HFFc6 (cell line): ENCODE results near the gene NHEJ1. TPM values are rescaled to one million over a fixed set of nuclear protein-coding genes. Genes with fewer than 3 reads are reported as not detected.

ENCODE experiments used
- DNase-seq: peaks from one replicate; pipeline ENCODE4 v3.0.0-alpha.2; 2018
- H3K27ac Mint-ChIP-seq: 2 replicates; pipeline ENCODE4 v1.8.0; 2020; ENCODE audit warnings: mild to moderate bottlenecking, mixed read lengths
- H3K27me3 Mint-ChIP-seq: 2 replicates; pipeline ENCODE4 v1.8.0; 2021; ENCODE audit warnings: mild to moderate bottlenecking, moderate library complexity, mixed read lengths; ENCODE audit not compliant: insufficient read depth
- H3K36me3 Mint-ChIP-seq: 2 replicates; pipeline ENCODE4 v1.8.0; 2021; ENCODE audit warnings: low read depth, mixed read lengths
- H3K4me1 Mint-ChIP-seq: 2 replicates; pipeline ENCODE4 v1.8.0; 2020; ENCODE audit warnings: low read depth, mixed read lengths
- H3K4me3 Mint-ChIP-seq: 2 replicates; pipeline ENCODE4 v1.8.0; 2020; ENCODE audit warnings: mild to moderate bottlenecking, moderate library complexity, mixed read lengths
- H3K9me3 Mint-ChIP-seq: 2 replicates; pipeline ENCODE4 v1.8.0; 2020; ENCODE audit warnings: mild to moderate bottlenecking, mixed read lengths
- CTCF ChIP-seq: fragments of 200-600 bp; sonication (generic); IDR thresholded peaks from 2 replicates; pipeline ENCODE4 v1.5.0; 2021; ENCODE audit warnings: antibody characterized with exemption, mild to moderate bottlenecking
- total RNA-seq, 6 experiments: library from RNA; stranded (reverse); fragmentation: NEBNext Ultra II Directional; extraction: Animal tissue kit (Norgen Biotek cat#: 25700); gene quantifications; 2 replicates in 1 of 6; 3 replicates in 5 of 6; pipeline ENCODE4 v1.2.3, GENCODE V29; 2021

Gene NHEJ1
- total RNA-seq, 6 experiments from 2014 or later = 12.0 to 16.6 (median 14.1) TPM

GRCh38 chr2:219158025-219158424 is 2.6 kb downstream of the NHEJ1 start:
- peak overlapping the region; percentile 29; the same call in 1 of the 2 replicates for H3K27ac Mint-ChIP-seq
- no peak for TF ChIP-seq CTCF
- no peaks in the 10 kb centered on the region; the same call in none of the 2 replicates for H3K27me3 Mint-ChIP-seq
- H3K4me1 Mint-ChIP-seq = peaks cover 55% of the 10 kb centered on the region
- H3K36me3 Mint-ChIP-seq = peaks cover 5% of the 10 kb centered on the region; the same call in 1 of the 2 replicates
- peak overlapping the region; percentile 57 for H3K4me3 Mint-ChIP-seq
- DNase-seq = no peak
- no peaks in the 10 kb centered on the region for H3K9me3 Mint-ChIP-seq

DNA sequence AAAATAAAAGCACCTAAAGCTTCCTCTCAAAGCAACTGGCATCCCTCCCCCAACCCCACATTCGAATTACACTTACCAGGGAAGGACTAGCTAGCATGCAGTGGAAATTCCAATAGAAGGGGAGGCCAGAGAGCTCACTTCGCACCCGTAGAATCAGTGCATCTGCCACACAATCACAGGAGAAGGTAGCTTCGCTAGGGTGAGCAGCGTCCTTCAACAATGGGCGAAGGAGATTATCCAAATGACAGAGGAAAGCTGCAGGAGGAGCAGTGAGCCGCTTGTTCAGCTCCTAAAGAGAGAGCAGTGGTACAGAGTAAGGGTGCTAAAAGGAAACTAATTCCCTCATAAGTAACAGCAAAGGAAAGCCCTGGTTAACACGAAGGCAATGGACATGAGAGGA is 3.2 kb downstream of the NHEJ1 start:
- Mint-ChIP-seq H3K27me3 (no peaks in the 10 kb centered on the region; the same call in none of the 2 replicates), H3K4me3 (no peak overlapping the region), H3K4me1 (peaks cover 55% of the 10 kb centered on the region), H3K27ac (no peak overlapping the region), H3K36me3 (peaks cover 5% of the 10 kb centered on the region; the same call in 1 of the 2 replicates), H3K9me3 (no peaks in the 10 kb centered on the region)
- no peak for DNase-seq
- no peak for TF ChIP-seq CTCF

GRCh38 chr2:219155054-219155644 is 5.5 kb downstream of the NHEJ1 start:
- no peak overlapping the region for H3K27ac Mint-ChIP-seq
- no peaks in the 10 kb centered on the region; the same call in 1 of the 2 replicates for H3K27me3 Mint-ChIP-seq
- peak; percentile 90 for TF ChIP-seq CTCF

DNA sequence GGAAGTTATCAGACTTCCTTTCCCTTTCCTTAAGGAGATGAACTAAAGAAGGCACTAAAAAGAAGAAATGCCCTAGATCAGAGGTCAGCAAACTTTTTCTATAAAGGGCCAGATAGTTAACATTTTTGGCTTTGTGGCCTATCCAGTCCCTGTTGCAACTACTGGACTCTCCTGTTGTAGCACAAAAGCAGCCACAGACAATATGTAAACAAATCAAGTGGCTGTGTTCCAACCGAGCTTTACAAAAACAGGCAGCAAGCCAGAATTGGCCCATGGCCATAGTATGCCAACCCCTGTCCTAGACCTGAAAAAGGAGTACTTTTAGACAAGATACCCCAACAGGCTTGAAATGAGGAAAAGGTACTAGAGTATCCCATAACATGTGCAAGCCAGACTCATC is 10.9 kb downstream of the NHEJ1 start:
- no peak overlapping the region for H3K27ac Mint-ChIP-seq
- H3K4me3 Mint-ChIP-seq = no peak overlapping the region
- no peak for TF ChIP-seq CTCF
- H3K36me3 Mint-ChIP-seq = peaks cover 20% of the 10 kb centered on the region
- peaks cover 10% of the 10 kb centered on the region; the same call in 1 of the 2 replicates for H3K4me1 Mint-ChIP-seq
- DNase-seq = no peak
- H3K9me3 Mint-ChIP-seq = no peaks in the 10 kb centered on the region
- no peaks in the 10 kb centered on the region; the same call in 1 of the 2 replicates for H3K27me3 Mint-ChIP-seq

More at GRCh38 chr2:219155054-219155644, 5.5 kb downstream of the NHEJ1 start:
- Mint-ChIP-seq H3K9me3 (no peaks in the 10 kb centered on the region), H3K4me1 (peaks cover 45% of the 10 kb centered on the region), H3K36me3 (peaks cover 5% of the 10 kb centered on the region; the same call in 1 of the 2 replicates), H3K4me3 (no peak overlapping the region)
- peak; percentile 52 for DNase-seq

DNA sequence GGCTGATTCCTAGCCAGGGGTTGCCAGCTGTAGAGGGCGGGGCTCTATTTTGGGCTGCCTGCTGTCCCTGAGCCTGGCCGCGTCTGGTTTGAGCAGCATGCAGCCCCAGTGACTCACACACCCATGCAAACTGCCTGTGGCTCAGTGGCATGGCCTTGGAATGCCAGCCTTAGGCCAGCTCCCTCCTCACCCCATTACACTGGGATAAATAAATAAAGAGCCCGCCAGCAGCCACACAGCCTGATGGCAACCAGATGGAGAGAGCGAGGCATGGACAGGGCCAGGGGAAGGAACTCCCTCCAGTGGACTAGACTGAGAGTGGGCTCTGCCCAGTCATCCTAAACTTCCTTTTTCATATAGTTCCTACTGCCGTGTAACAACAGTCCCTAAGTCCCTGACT is 18.3 kb downstream of the NHEJ1 start:
- Mint-ChIP-seq H3K36me3 (peaks cover 24% of the 10 kb centered on the region), H3K4me3 (peak overlapping the region; percentile 19; the same call in 1 of the 2 replicates), H3K27me3 (no peaks in the 10 kb centered on the region; the same call in none of the 2 replicates), H3K27ac (peak overlapping the region; percentile 69), H3K9me3 (no peaks in the 10 kb centered on the region), H3K4me1 (peaks cover 24% of the 10 kb centered on the region)
- DNase-seq = peak; percentile 90
- TF ChIP-seq CTCF = peak; percentile 68
